GM18508 (cell line): ENCODE results near the gene METTL25B.

Experiments
- ATAC-seq: cut with Tn5 transposase; IDR thresholded peaks from one replicate; pipeline ENCODE4 v1.9.1; 2021; ENCODE audit warnings: moderate number of reproducible peaks; ENCODE audit not compliant: insufficient read depth, unreplicated experiment

METTL25B gene

GRCh38 chr1:156725683-156726280 lies 2.5 kb upstream of the METTL25B start:
- ATAC-seq: no peak

- ATAC-seq: no peak
These were observed 1.6 kb upstream of the METTL25B start for GRCh38 chr1:156726549-156727226.

- no peak for ATAC-seq
These were observed 777 bp upstream of the METTL25B start for GRCh38 chr1:156727492-156727891.

- ATAC-seq: peak; percentile 61
These were observed 562 bp downstream of the METTL25B start, which contains the start of gene ISG20L2 for GRCh38 chr1:156728599-156729462. ISG20L2 (minus strand) TSS chr1:156728766; CDS start chr1:156727652, 1,114 bp downstream.

- ATAC-seq: no peak
These were observed 5.8 kb downstream of the METTL25B start for GRCh38 chr1:156733989-156734584.

GRCh38 chr1:156738407-156738806 lies 10.1 kb downstream of the METTL25B start:
- ATAC-seq: no peak

GRCh38 chr1:156738916-156739315 lies 10.6 kb downstream of the METTL25B start:
- no peak for ATAC-seq

- ATAC-seq: peak; percentile 2
These were observed 12.0 kb downstream of the METTL25B start for GRCh38 chr1:156740237-156740740.

GRCh38 chr1:156740741-156741480 lies 12.6 kb downstream of the METTL25B start, which contains the start of gene MRPL24:
MRPL24 (minus strand) TSS chr1:156741088; CDS start chr1:156738704, 2,384 bp downstream.
- peak; percentile 59 for ATAC-seq

GRCh38 chr1:156741481-156741983 lies 13.3 kb downstream of the METTL25B start:
- ATAC-seq: no peak

GRCh38 chr1:156742017-156742416 lies 13.7 kb downstream of the METTL25B start:
- ATAC-seq: no peak

- ATAC-seq: no peak
These were observed 14.5 kb downstream of the METTL25B start for GRCh38 chr1:156742801-156743200.

- ATAC-seq: no peak
These were observed 15.4 kb downstream of the METTL25B start for GRCh38 chr1:156743367-156744302.

- ATAC-seq: no peak
These were observed 16.1 kb downstream of the METTL25B start for GRCh38 chr1:156744344-156744743.

- no peak for ATAC-seq
These were observed 16.6 kb downstream of the METTL25B start for GRCh38 chr1:156744786-156745419.

- no peak for ATAC-seq
These were observed 17.6 kb downstream of the METTL25B start for GRCh38 chr1:156745881-156746280.

GRCh38 chr1:156746406-156746727 lies 18.1 kb downstream of the METTL25B start:
- ATAC-seq: no peak
